NCI-H526 treated with DMSO at 0.1 percent for 48 hours (cell line): ENCODE results near the gene CDH6.
"Not testable (repeated sequence)": the region's sequence is repeated elsewhere in the genome, so short reads cannot be mapped to it uniquely, and the experiment has no call there.

Source experiments
- DNase-seq: peaks from one replicate; lab custom pipeline; 2025; lab: John Stamatoyannopoulos, UW

The CDH6 gene

GRCh38 chr5:31329715-31330114 lies 136.2 kb downstream of the CDH6 start:
- no peak for DNase-seq

- DNase-seq = no peak
These were observed 138.7 kb downstream of the CDH6 start for GRCh38 chr5:31332160-31332559.

- no peak for DNase-seq
These were observed 140.0 kb downstream of the CDH6 start for GRCh38 chr5:31333475-31333874.

- no peak for DNase-seq
These were observed 140.8 kb downstream of the CDH6 start for GRCh38 chr5:31334061-31334860.

GRCh38 chr5:31335456-31335855 lies 142.0 kb downstream of the CDH6 start:
- no peak for DNase-seq

- DNase-seq = no peak
These were observed 150.5 kb downstream of the CDH6 start for GRCh38 chr5:31343946-31344345.

GRCh38 chr5:31346896-31347551 lies 153.5 kb downstream of the CDH6 start:
- DNase-seq = no peak

GRCh38 chr5:31347552-31347905 lies 154.0 kb downstream of the CDH6 start:
- no peak for DNase-seq

GRCh38 chr5:31350395-31350794 lies 156.9 kb downstream of the CDH6 start:
- DNase-seq = no peak

GRCh38 chr5:31355337-31355736 lies 161.9 kb downstream of the CDH6 start:
- no peak for DNase-seq

- DNase-seq = no peak
These were observed 163.6 kb downstream of the CDH6 start for GRCh38 chr5:31357038-31357437.

GRCh38 chr5:31359839-31360238 lies 166.4 kb downstream of the CDH6 start:
- no peak for DNase-seq

- no peak for DNase-seq
These were observed 167.7 kb downstream of the CDH6 start for GRCh38 chr5:31361234-31361633.

- DNase-seq = not testable (repeated sequence)
These were observed 168.4 kb downstream of the CDH6 start for GRCh38 chr5:31361704-31362528.

- DNase-seq = no peak
These were observed 169.0 kb downstream of the CDH6 start for GRCh38 chr5:31362529-31362900.

GRCh38 chr5:31362931-31363568 lies 169.6 kb downstream of the CDH6 start:
- DNase-seq = no peak

- no peak for DNase-seq
These were observed 171.6 kb downstream of the CDH6 start for GRCh38 chr5:31364881-31365636.

- DNase-seq = no peak
These were observed 172.3 kb downstream of the CDH6 start for GRCh38 chr5:31365776-31366175.

GRCh38 chr5:31366941-31367340 lies 173.5 kb downstream of the CDH6 start:
- no peak for DNase-seq

GRCh38 chr5:31372124-31372523 lies 178.6 kb downstream of the CDH6 start:
- no peak for DNase-seq

- DNase-seq = no peak
These were observed 182.7 kb downstream of the CDH6 start for GRCh38 chr5:31375999-31376720.
